CD4-positive, alpha-beta memory T cell (primary cell): ENCODE measurements around the gene OR5M11. TPM values are rescaled to one million over a fixed set of nuclear protein-coding genes. Genes with fewer than 3 reads are reported as not detected.
"Not testable (repeated sequence)": the region's sequence is repeated elsewhere in the genome, so short reads cannot be mapped to it uniquely, and the experiment has no call there.

ENCODE experiments used
- CTCF ChIA-PET: fragments of 350-600 bp; sonication (Branson Sonifier 250); formaldehyde crosslinking; loops from one replicate; lab custom pipeline; 2021; ENCODE audit warnings: inconsistent platforms; ENCODE audit not compliant: partially characterized antibody; lab: Charles Lee
- POLR2A ChIA-PET: fragments of 350-600 bp; sonication (Branson Sonifier 250); formaldehyde crosslinking; loops from one replicate; lab custom pipeline; 2021; ENCODE audit not compliant: partially characterized antibody; lab: Charles Lee
- DNase-seq, 5 donors: peaks; one replicate each; pipeline versions ENCODE4 v3.0.0 to v3.0.0-alpha.2; 2020 to 2022; ENCODE audit warnings: mixed read lengths in 1 of 5
- H3K27ac ChIP-seq: one replicate; pipeline ENCODE4 v1.7.0; 2013; ENCODE audit warnings: low read depth, low read length
- H3K27me3 ChIP-seq: 2 replicates; pipeline ENCODE4 v1.7.0; 2013; ENCODE audit warnings: mild to moderate bottlenecking, low read length, moderate library complexity; ENCODE audit not compliant: insufficient read depth
- H3K36me3 ChIP-seq: 2 replicates; pipeline ENCODE4 v1.7.0; 2013; ENCODE audit warnings: mild to moderate bottlenecking, low read length, moderate library complexity; ENCODE audit not compliant: insufficient read depth
- H3K4me1 ChIP-seq: 2 replicates; pipeline ENCODE4 v1.7.0; 2013; ENCODE audit warnings: mild to moderate bottlenecking, low read length, moderate library complexity; ENCODE audit not compliant: insufficient read depth
- H3K4me3 ChIP-seq, 2 donors: one replicate each; pipeline ENCODE4 v1.7.0; 2013; ENCODE audit warnings: low read length in 2 of 2, mild to moderate bottlenecking in 1 of 2
- H3K9me3 ChIP-seq, 2 donors: one replicate each; pipeline ENCODE4 v1.7.0; 2013; ENCODE audit warnings: low read length in 2 of 2, control low read depth in 1 of 2; ENCODE audit not compliant: control insufficient read depth in 1 of 2
- H3K27ac Mint-ChIP-seq, 7 donors: one replicate each; pipeline ENCODE4 v1.8.0; 2020 to 2021; ENCODE audit warnings: mixed read lengths in 7 of 7, mild to moderate bottlenecking in 6 of 7, inconsistent platforms in 3 of 7, moderate library complexity in 3 of 7
- H3K27me3 Mint-ChIP-seq, 2 donors: one replicate each; pipeline ENCODE4 v1.8.0; 2020 to 2021; ENCODE audit warnings: mixed read lengths in 2 of 2
- H3K36me3 Mint-ChIP-seq, 2 donors: one replicate each; pipeline ENCODE4 v1.8.0; 2020 to 2021; ENCODE audit warnings: mixed read lengths in 2 of 2, inconsistent platforms in 1 of 2, mild to moderate bottlenecking in 1 of 2
- H3K4me1 Mint-ChIP-seq, 4 donors: one replicate each; pipeline ENCODE4 v1.8.0; 2020 to 2021; ENCODE audit warnings: mixed read lengths in 4 of 4, mild to moderate bottlenecking in 1 of 4
- H3K4me3 Mint-ChIP-seq, 8 donors: one replicate each; pipeline ENCODE4 v1.8.0; 2020 to 2021; ENCODE audit warnings: mixed read lengths in 8 of 8, mild to moderate bottlenecking in 7 of 8, moderate library complexity in 6 of 8, inconsistent platforms in 3 of 8
- H3K9me3 Mint-ChIP-seq, 8 donors: one replicate each; pipeline ENCODE4 v1.8.0; 2020 to 2021; ENCODE audit warnings: mixed read lengths in 8 of 8, mild to moderate bottlenecking in 5 of 8, inconsistent platforms in 3 of 8, moderate library complexity in 1 of 8
- intact Hi-C: fragments of 100-400 bp; cut with micrococcal nuclease; formaldehyde crosslinking; loops from one replicate; pipeline ENCODE4 v1.15.1; 2023
- polyA plus RNA-seq, 2 donors: library from polyadenylated mRNA; unstranded; fragments of 300-500 nt; fragmentation: Illumina TruSeq; gene quantifications; one replicate each; pipeline ENCODE4 v1.2.3, GENCODE V29; 2021
- total RNA-seq, 2 experiments: library from RNA; stranded (reverse); gene quantifications; one replicate each; pipeline ENCODE4 v1.2.3, GENCODE V29; 2021

Gene OR5M11
- total RNA-seq (not detected), polyA plus RNA-seq (not detected)

GRCh38 chr11:56543157-56543556 lies at the start of gene OR5M11:
TSS of gene OR5M11 (minus strand) at chr11:56543257. CDS start at chr11:56543257, 0 bp downstream.
- H3K9me3 Mint-ChIP-seq = peaks cover 0 to 22% (median 13%) of the 10 kb centered on the region in 8 donors
- ChIA-PET CTCF (no interaction called here), POLR2A (no interaction called here)
- H3K27ac Mint-ChIP-seq = no peak within 1 kb of the TSS
- no peak within 1 kb of the TSS for H3K4me3 Mint-ChIP-seq
- no peak for DNase-seq
- H3K4me1 ChIP-seq = no peaks in the 10 kb centered on the region
- H3K27me3 ChIP-seq = no peaks in the 10 kb centered on the region
- intact Hi-C loops = no loop called here
- H3K4me3 ChIP-seq = no peak within 1 kb of the TSS
- H3K4me1 Mint-ChIP-seq = no peaks in the 10 kb centered on the region
- no peaks in the 10 kb centered on the region for H3K9me3 ChIP-seq
- H3K27ac ChIP-seq = no peak within 1 kb of the TSS
- no peaks in the 10 kb centered on the region for H3K36me3 Mint-ChIP-seq
- H3K27me3 Mint-ChIP-seq = no peaks in the 10 kb centered on the region
- no peaks in the 10 kb centered on the region for H3K36me3 ChIP-seq

- H3K4me1 Mint-ChIP-seq, H3K27ac ChIP-seq, H3K9me3 ChIP-seq, POLR2A ChIA-PET, intact Hi-C loops, H3K4me3 Mint-ChIP-seq, H3K4me1 ChIP-seq, H3K27me3 ChIP-seq, DNase-seq, H3K4me3 ChIP-seq, H3K36me3 Mint-ChIP-seq, H3K27me3 Mint-ChIP-seq, H3K27ac Mint-ChIP-seq, CTCF ChIA-PET, H3K36me3 ChIP-seq: not testable (repeated sequence)
- peaks cover 0 to 18% (median 6%) of the 10 kb centered on the region in 8 donors for H3K9me3 Mint-ChIP-seq
Measured at GRCh38 chr11:56592088-56592717, 49.1 kb upstream of the OR5M11 start.

- no peaks in the 10 kb centered on the region for H3K9me3 ChIP-seq
- H3K4me3 Mint-ChIP-seq = no peak within 1 kb of the TSS
Measured at GRCh38 chr11:56577621-56578020, 34.6 kb upstream of the OR5M11 start, which contains the start of gene OR5M10. TSS of gene OR5M10 (minus strand) at chr11:56577721. CDS start at chr11:56577721, 0 bp downstream.

GRCh38 chr11:56558574-56558973 lies 15.5 kb upstream of the OR5M11 start:
- Mint-ChIP-seq H3K9me3 (peaks cover 0 to 38% (median 22%) of the 10 kb centered on the region in 8 donors), H3K4me1 (no peaks in the 10 kb centered on the region), H3K36me3 (no peaks in the 10 kb centered on the region), H3K4me3 (no peak overlapping the region), H3K27ac (no peak overlapping the region), H3K27me3 (no peaks in the 10 kb centered on the region)
- Histone ChIP-seq H3K27me3 (no peaks in the 10 kb centered on the region), H3K36me3 (no peaks in the 10 kb centered on the region), H3K4me1 (no peaks in the 10 kb centered on the region), H3K4me3 (no peak overlapping the region), H3K27ac (no peak overlapping the region), H3K9me3 (no peaks in the 10 kb centered on the region)
- DNase-seq = no peak
- intact Hi-C loops = no loop called here
- ChIA-PET POLR2A (no interaction called here), CTCF (no interaction called here)

More at GRCh38 chr11:56577621-56578020, 34.6 kb upstream of the OR5M11 start, which contains the start of gene OR5M10:
- DNase-seq = no peak
- Histone ChIP-seq H3K27me3 (no peaks in the 10 kb centered on the region), H3K36me3 (no peaks in the 10 kb centered on the region), H3K4me3 (no peak within 1 kb of the TSS), H3K27ac (no peak within 1 kb of the TSS), H3K4me1 (no peaks in the 10 kb centered on the region)
- no peaks in the 10 kb centered on the region for H3K4me1 Mint-ChIP-seq
- CTCF ChIA-PET = no interaction called here
- H3K27ac Mint-ChIP-seq = peak within 1 kb of the TSS in 1 of 7 donors; percentile 60
- H3K36me3 Mint-ChIP-seq = no peaks in the 10 kb centered on the region
- POLR2A ChIA-PET = no interaction called here
- H3K27me3 Mint-ChIP-seq = no peaks in the 10 kb centered on the region
- intact Hi-C loops = no loop called here
- H3K9me3 Mint-ChIP-seq = peaks cover 1 to 12% (median 6%) of the 10 kb centered on the region in 8 donors

- H3K4me3 ChIP-seq, H3K36me3 Mint-ChIP-seq, POLR2A ChIA-PET, H3K4me1 ChIP-seq, DNase-seq, H3K27me3 ChIP-seq, H3K27ac ChIP-seq, H3K4me1 Mint-ChIP-seq, H3K27ac Mint-ChIP-seq, H3K9me3 ChIP-seq, CTCF ChIA-PET, H3K27me3 Mint-ChIP-seq, H3K36me3 ChIP-seq, intact Hi-C loops, H3K4me3 Mint-ChIP-seq: not testable (repeated sequence)
- peaks cover 0 to 27% (median 16%) of the 10 kb centered on the region in 8 donors for H3K9me3 Mint-ChIP-seq
Measured at GRCh38 chr11:56554691-56555090, 11.6 kb upstream of the OR5M11 start.

- no peaks in the 10 kb centered on the region for H3K9me3 ChIP-seq
- H3K36me3 ChIP-seq = no peaks in the 10 kb centered on the region
- intact Hi-C loops = no loop called here
- no peaks in the 10 kb centered on the region for H3K4me1 ChIP-seq
- ChIA-PET CTCF (no interaction called here), POLR2A (no interaction called here)
- Mint-ChIP-seq H3K27me3 (no peaks in the 10 kb centered on the region), H3K27ac (no peak overlapping the region), H3K9me3 (peaks cover 0 to 18% (median 13%) of the 10 kb centered on the region in 8 donors), H3K4me1 (no peaks in the 10 kb centered on the region), H3K36me3 (no peaks in the 10 kb centered on the region), H3K4me3 (no peak overlapping the region)
- no peaks in the 10 kb centered on the region for H3K27me3 ChIP-seq
- H3K27ac ChIP-seq = no peak overlapping the region
- DNase-seq = no peak
- no peak overlapping the region for H3K4me3 ChIP-seq
Measured at GRCh38 chr11:56545531-56545930, 2.5 kb upstream of the OR5M11 start.

- Histone ChIP-seq H3K36me3 (no peaks in the 10 kb centered on the region), H3K4me3 (no peak overlapping the region), H3K27ac (no peak overlapping the region), H3K9me3 (no peaks in the 10 kb centered on the region), H3K27me3 (no peaks in the 10 kb centered on the region), H3K4me1 (no peaks in the 10 kb centered on the region)
- intact Hi-C loops = no loop called here
- H3K9me3 Mint-ChIP-seq = peaks cover 0 to 22% (median 13%) of the 10 kb centered on the region in 8 donors
- H3K27me3 Mint-ChIP-seq = no peaks in the 10 kb centered on the region
- no peak overlapping the region for H3K4me3 Mint-ChIP-seq
- H3K27ac Mint-ChIP-seq = no peak overlapping the region
- no peaks in the 10 kb centered on the region for H3K4me1 Mint-ChIP-seq
- DNase-seq = no peak
- H3K36me3 Mint-ChIP-seq = no peaks in the 10 kb centered on the region
- ChIA-PET POLR2A (no interaction called here), CTCF (no interaction called here)
Measured at GRCh38 chr11:56543739-56544138, 682 bp upstream of the OR5M11 start.
